ENCODE results near the gene NFATC4.

Gene NFATC4

DNA sequence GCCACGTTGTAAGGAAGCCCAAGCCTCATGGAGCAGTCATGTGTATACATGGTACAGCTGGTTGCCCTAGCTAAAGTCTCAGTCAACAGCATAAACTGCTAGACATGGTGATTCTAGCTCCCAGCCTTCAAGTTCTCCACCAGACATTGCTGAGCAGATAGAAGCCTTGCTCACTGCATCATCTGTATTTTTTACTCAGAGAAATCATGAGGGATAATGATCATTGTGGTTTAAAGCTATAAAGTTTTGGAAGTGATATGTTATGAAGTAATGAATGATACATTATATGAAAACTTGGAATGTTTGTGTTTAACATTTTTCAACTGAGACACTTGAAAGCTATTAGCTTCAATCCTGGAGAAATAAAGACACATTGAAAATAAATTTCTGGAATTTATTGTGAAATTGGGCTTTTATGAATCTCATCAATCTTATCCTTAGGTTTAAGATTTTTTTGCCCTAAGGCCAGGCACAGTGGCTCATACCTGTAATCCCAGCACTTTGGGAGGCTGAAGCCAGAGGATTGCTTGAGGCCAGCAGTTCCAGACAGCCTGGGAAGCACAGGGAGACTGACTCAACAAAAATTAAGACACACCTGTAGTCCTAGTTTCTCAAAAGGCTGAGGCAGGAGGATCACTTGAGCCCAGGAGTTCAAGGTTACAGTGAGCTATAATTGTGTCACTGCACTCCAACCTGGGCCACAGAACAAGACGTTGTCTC lies 5.6 kb upstream of the NFATC4 start:
- no peak overlapping the region for H3K4me3 ChIP-seq (ENCODE audit: low read depth, low read length)
- CTCF ChIA-PET = interaction anchor here (0.8 to 7.5 kb wide), 18 partner anchors 11 to 79 kb away, joined by 3 to 79 read pairs (median 5); partner anchors contain the start of genes ADCY4, CBLN3, CIDEB and KHNYN
- TF ChIP-seq CTCF (IDR thresholded peaks at IDR 0.05; ENCODE audit: insufficient read depth, low read length, missing control alignments) = no peak
- DNase-seq (ENCODE audit: low read depth, low spot score) = peak; percentile 90
- POLR2A ChIA-PET = interaction anchor here (0.9 to 1.4 kb wide), 3 partner anchors 17 to 68 kb away, joined by 3 to 15 read pairs (median 6); partner anchors contain the start of genes CBLN3 and KHNYN

GRCh38 chr14:24363401-24363800 lies 4.6 kb upstream of the NFATC4 start:
- ChIA-PET POLR2A (no interaction called here), CTCF (interaction anchor here (0.7 to 7.5 kb wide), 7 partner anchors 12 to 73 kb away, joined by 3 to 79 read pairs (median 18); partner anchors contain the start of genes ADCY4, CBLN3, CIDEB and KHNYN)
- no peak for TF ChIP-seq CTCF (IDR thresholded peaks at IDR 0.05; ENCODE audit: insufficient read depth, low read length, missing control alignments)

DNA sequence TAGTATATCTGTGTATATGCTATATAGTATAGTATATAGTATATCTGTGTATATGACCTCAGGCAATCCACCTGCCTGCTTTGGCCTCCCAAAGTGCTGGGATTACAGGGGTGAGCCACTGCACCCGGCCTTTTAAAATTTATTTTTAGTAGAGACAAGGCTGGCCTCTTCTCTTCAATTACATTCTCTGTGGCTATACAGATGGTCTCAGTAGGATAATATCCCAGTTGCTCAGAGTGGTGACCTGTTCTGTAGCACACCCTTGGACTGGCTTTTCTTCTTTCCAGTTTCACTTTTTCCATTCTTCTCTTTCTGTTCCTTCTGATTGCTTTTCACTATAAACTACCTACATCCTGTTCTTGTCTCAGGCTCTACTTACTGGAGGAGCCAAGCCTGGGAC lies 3.1 kb upstream of the NFATC4 start:
- no peak for TF ChIP-seq CTCF (IDR thresholded peaks at IDR 0.05; ENCODE audit: insufficient read depth, low read length, missing control alignments)
- no peak overlapping the region for H3K4me3 ChIP-seq (ENCODE audit: low read depth, low read length)
- ChIA-PET CTCF (interaction anchor here (0.7 to 2.3 kb wide), 22 partner anchors 8 to 77 kb away, joined by 3 to 83 read pairs (median 8); partner anchors contain the start of genes ADCY4, CBLN3, CIDEB and KHNYN), POLR2A (interaction anchor here (0.9 to 2.3 kb wide), 2 partner anchors 66 to 77 kb away, joined by 4 to 32 read pairs; partner anchors contain the start of genes CBLN3, KHNYN and SDR39U1)
- DNase-seq (ENCODE audit: low read depth, low spot score) = no peak

More at GRCh38 chr14:24363401-24363800, 4.6 kb upstream of the NFATC4 start:
- no peak for DNase-seq (ENCODE audit: low read depth, low spot score)
- H3K4me3 ChIP-seq (ENCODE audit: low read depth, low read length) = no peak overlapping the region

DNA sequence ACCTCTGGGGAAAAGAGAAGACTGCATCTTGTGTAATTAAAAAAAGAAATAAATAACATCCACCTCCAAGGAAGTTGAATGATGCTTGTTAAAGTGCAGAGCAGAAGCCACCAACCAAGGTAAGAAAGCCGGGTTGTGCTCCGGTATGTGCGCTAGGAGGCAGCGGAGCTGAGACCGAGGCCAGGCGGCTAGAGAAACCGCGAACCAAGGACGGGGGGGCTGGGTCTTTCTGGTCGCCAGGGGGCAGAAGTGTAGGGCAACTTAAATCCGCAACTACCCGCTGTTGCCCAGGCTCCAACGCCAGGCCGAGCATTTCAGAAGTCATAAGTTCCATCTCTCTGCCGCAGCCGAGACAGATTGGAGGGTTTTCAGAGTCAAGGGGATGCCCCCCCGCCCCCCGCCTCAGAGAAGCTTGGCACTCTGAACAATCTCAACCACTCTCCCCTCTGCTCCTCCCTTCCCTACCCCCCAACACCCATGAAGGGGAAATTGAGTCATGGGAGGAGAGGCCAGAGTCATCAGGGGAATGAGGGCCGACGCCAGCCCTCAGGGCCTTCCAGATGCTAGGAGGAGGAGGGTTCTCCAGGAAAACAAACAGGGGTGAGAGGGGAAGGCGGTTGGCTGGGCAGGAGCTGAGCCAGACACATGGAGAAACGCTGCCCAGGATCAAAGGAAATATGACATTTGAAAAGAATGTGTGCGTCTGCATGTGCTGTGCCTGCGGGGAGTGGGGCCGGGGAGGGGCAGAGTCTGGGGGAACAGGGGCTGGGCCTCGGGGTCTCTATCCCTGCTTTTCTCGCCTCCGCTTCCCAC lies 2.2 kb upstream of the NFATC4 start:
- peak overlapping the region; percentile 59 for H3K4me3 ChIP-seq (ENCODE audit: low read depth, low read length)
- DNase-seq (ENCODE audit: low read depth, low spot score) = peak; percentile 65
- TF ChIP-seq CTCF (IDR thresholded peaks at IDR 0.05; ENCODE audit: insufficient read depth, low read length, missing control alignments) = peak; percentile 97
- POLR2A ChIA-PET = interaction anchor here (0.6 to 2.3 kb wide), 12 partner anchors 8 to 76 kb away, joined by 3 to 32 read pairs (median 4); partner anchors contain the start of genes CBLN3, KHNYN and SDR39U1
- CTCF ChIA-PET = interaction anchor here (0.7 to 2.3 kb wide), 31 partner anchors 9 to 76 kb away, joined by 3 to 83 read pairs (median 5); partner anchors contain the start of genes ADCY4, CBLN3, CIDEB and KHNYN

GRCh38 chr14:24366413-24366720 lies 1.6 kb upstream of the NFATC4 start:
- DNase-seq (ENCODE audit: low read depth, low spot score) = no peak
- no peak for TF ChIP-seq CTCF (IDR thresholded peaks at IDR 0.05; ENCODE audit: insufficient read depth, low read length, missing control alignments)
- POLR2A ChIA-PET = interaction anchor here (0.6 to 2.3 kb wide), 10 partner anchors 9 to 75 kb away, joined by 3 to 32 read pairs (median 4); partner anchors contain the start of genes CBLN3 and KHNYN
- peak overlapping the region; percentile 59 for H3K4me3 ChIP-seq (ENCODE audit: low read depth, low read length)
- CTCF ChIA-PET = interaction anchor here (0.8 to 2.3 kb wide), 25 partner anchors 10 to 75 kb away, joined by 3 to 83 read pairs (median 7); partner anchors contain the start of genes ADCY4, CBLN3, CIDEB and KHNYN

Data from AG04449 (cell line).